Hematopoietic multipotent progenitor cell (in vitro differentiated cells): ENCODE results near the gene MCMBP. TPM values are rescaled to one million over a fixed set of nuclear protein-coding genes. Genes with fewer than 3 reads are reported as not detected.
"Not testable (repeated sequence)": the region's sequence is repeated elsewhere in the genome, so short reads cannot be mapped to it uniquely, and the experiment has no call there.

Source experiments
- DNase-seq, 3 donors: peaks; one replicate each; pipeline ENCODE4 v3.0.0-alpha.2; 2011 to 2015; ENCODE audit warnings: low read depth in 2 of 3, low spot score in 2 of 3
- total RNA-seq: library from RNA; depleted of rRNA; stranded (reverse); fragments of >200 nt; gene quantifications from one replicate; pipeline ENCODE4 v1.2.3, GENCODE V29; 2012

Gene MCMBP
- total RNA-seq, 1 donor: 28.5 TPM

DNA sequence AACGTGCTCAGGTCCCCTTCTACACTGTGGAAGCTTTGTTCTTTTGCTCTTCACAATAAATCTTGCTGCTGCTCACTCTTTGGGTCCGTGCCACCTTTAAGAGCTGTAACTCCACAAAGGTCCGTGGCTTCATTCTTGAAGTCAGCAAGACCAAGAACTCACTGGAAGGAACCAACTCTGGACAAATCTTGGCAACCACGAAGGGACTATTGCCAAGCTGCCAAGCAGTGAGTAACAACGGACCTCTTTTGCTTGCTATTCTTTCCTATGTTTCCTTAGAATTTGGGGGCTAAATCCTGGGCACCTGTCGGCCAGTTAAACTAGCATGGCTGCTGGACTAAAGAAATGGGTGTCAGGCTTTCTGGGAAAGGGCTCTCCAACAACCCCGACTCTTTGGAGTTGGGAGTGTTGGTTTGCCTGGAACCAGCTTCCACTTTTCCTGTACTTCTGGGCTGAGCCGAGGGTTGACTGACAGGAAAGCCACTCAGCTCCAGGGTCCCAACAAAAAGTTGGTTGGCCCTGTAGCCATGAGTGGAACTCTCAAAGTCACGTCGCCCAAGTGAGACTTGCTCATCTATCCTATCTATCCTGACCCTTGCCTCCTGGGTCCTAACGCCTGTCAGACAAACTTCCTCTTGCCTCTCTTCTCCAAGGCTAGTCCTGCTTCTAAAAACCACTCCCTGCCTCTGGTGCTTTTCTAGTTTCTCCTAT is 11.4 kb upstream of the MCMBP start:
- DNase-seq: not testable (repeated sequence)

DNA sequence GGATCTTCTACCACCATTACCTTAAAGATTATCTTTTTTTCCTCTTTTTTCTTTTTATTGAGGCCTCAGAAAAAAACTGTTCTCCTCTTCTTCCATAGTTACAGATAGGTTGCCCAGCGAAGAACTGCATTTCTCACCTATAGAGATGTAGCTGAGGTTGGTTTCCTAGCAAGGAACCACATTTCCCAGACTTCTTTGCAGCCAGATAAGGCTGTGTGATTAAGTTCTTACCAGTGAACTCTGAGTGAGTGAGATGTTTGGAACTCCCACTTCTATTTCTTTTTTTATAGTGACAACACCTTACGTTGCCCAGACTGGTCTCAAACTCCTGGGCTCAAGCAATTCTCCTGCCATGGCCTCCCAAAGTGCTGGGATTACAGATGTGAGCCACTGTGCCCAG is 5.9 kb upstream of the MCMBP start:
- no peak for DNase-seq

DNA sequence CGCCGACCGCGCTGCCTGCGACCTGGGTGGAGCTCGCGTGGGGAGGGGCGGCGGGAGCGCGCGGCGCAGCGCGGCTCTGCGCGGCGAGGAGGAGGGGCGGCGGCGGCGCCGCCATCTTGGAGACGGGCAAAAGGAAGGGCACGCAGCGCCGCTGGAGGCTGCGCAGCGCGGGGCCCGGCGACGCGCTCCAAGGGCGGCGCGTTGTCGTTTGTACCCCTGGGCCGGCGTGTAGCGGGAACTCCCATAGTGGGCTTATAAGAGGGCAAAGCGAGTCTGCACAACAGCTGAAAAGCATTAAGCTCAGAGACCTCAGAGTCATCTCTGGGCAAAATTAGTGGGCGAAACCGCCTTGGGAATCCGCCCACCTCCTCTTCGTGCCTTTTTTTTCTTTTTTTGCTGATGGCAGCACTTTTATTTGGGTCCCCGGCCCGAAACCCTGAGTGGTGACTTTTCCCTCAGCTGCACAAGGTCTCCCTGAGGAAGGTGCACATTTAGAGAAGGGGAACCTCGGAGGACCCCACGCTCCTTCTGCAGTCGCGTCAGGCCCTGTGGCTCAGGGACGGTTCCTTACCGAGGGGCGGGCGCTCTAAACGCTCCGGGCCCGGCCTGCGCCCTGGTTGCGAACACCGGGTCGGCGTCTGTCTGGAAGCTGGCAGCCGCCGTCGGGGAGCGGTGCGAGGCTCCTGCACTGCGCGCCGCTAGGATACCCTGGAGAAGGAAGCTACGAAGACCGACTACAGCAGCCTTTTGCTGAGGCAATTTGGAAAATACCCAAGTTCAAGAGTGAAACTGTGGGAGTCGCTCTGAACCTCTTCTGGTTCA is 428 bp upstream of the MCMBP start:
- peak; percentile 88 to 90 (median 90) for DNase-seq

- peak in 2 of 3 donors; percentile 18 to 43 for DNase-seq
Measured at GRCh38 chr10:119871881-119872609, 598 bp downstream of the MCMBP start.

GRCh38 chr10:119869398-119869797 is 3.2 kb downstream of the MCMBP start:
- DNase-seq: not testable (repeated sequence)

DNA sequence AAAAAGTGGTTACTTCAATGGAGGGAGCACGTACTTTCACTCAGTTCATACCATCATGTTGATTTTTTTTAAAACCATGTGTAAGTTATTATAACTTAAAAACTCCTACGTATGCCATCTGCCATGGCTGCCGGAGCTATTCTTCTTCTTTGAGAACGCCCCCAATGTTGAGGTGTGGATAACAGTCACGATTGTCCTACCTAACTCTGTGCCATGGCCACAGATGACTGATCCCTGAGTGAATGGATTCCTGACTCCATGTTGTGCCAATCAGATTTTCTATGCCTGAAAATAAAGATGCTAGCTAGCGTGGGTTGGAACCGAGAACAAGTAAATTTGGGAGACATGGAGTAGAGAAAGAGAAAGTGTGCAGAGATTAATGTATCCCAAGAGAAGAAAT is 5.3 kb downstream of the MCMBP start:
- DNase-seq: no peak

DNA sequence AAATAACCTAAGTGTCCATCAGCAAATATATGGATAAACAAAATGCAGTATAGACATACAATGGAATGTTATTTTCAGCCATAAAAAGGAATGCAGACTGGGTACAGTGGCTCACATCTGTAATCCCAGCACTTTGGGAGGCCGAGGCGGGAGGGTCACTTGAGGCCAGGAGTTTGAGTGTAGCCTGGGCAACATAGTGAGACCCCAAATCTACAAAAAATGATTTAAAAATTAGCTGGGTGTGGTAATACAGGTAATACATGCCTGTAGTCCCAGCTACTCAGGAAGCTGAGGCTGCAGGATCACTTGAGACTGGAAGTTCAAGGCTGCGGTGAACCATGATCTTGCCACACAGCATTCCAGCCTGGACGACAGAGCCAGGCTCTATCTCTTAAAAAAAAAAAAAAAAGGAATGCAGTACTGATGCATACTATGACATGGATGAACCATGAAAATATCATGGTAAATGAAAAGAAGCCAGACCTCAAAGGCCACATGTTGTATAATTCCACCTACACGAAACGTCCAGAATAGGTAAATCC is 6.9 kb downstream of the MCMBP start:
- no peak for DNase-seq

- peak in 1 of 3 donors; percentile 16 for DNase-seq
Measured at GRCh38 chr10:119863951-119864565, 8.6 kb downstream of the MCMBP start.

DNA sequence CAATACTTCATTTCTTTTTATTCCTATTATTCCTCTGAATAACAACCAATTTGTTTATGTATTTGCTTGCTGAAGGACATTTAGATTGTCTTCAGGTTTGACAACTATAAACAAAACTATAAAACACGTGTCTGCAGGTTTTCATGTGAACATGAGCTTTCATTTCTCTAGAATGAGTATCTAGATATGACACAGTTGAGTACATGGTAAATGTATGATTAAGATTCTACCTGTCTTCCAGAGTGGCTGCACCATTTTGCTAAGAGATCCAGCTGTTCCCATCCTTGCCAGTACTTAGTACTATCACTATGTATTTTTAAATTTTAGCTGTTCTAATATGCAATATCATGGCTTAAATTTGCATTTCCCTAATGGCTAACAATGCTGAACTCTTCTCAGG is 10.1 kb downstream of the MCMBP start:
- no peak for DNase-seq

DNA sequence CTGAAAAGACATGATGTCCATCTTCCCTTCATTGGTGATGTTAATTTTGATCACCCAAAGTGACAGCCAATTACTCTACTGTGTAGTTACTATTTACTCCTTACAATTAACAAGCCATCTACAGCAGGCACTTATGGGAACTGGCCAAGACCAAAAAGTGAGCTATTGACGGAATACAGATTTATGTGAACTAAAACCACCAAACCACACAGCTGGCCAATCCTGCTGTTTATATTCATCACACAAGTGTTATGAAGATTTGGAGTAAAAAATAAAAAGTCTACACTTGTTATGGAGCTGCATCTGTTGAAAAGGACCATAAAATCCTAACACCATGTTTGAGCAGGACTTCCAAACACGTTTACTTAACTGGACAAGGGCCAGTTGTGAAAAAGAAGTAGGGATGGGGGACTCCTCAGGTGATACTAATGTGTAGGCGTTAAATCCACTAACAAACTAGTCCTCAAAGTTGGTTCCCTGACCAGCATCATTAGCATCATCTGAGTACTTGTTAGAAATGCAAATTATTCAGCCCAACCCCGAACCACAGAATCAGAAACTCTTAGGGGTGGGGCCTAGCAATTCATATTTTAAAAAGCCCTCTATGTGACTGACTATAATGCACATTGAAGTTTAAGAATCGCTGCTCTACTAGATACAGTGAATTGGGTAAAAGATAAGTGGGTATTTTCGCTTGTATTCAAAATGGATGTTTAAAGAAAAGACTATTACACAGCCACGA is 11.6 kb downstream of the MCMBP start:
- no peak for DNase-seq

GRCh38 chr10:119859420-119860258 is 13.0 kb downstream of the MCMBP start:
- DNase-seq: peak in 2 of 3 donors; percentile 55 to 82

GRCh38 chr10:119858063-119858462 is 14.6 kb downstream of the MCMBP start:
- DNase-seq: no peak

DNA sequence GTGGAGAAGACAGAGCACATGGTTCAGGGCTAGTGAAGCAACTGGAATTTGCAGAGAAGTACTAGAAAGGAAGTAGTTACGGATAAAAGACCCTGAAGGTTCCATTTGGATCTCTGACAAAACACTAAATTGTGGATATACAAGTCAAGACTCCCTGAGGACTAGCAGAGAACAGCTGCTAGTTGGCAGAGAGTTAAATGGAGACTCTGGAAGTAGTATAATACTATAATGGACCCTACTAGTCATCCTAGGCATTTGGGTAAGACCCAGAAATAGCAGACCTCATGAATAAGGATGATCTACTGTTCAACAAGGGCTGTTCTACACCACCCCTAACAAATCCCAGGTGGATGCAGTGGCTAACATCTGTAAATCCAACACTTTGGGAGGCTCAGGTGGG is 19.1 kb downstream of the MCMBP start:
- DNase-seq: no peak

DNA sequence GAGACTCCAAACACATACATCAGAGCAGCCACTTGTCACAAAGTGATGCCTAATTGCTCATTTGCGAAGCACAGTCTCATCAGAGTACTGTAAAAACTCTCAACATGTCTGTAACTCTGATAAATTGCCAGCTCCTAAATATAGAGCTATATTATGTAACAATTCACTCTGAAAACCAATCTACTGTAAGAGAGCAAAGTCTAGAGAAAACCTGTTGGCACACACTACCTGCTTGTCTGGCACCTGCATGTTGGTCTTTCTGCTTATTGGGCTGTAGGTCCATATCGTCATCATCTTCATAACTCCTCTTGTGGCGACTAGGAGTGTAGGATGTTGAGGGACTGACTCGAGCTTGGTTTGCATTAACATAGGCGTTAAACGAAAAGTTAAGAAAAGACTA is 19.8 kb downstream of the MCMBP start:
- DNase-seq: no peak

GRCh38 chr10:119852277-119852676 is 20.4 kb downstream of the MCMBP start:
- DNase-seq: no peak

DNA sequence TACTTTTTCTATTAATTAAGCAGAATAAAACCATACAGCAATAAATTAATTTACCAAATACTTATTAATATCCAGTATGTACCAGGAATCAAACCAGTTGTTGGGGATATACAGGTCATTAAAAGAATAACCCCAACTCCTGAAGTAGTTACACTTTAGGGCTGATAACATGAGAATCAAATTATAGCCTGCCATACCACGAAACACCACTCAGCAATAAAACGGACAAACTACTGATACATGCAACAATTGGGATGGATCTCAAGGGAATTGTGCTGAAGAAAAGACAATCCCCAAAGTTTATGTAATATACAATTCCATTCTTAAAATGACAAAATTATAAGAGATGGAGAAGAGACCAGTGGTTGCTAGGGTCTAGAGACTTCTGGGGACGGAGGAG is 22.7 kb downstream of the MCMBP start:
- DNase-seq: no peak

- DNase-seq: no peak
Measured at GRCh38 chr10:119849031-119849789, 23.4 kb downstream of the MCMBP start.

DNA sequence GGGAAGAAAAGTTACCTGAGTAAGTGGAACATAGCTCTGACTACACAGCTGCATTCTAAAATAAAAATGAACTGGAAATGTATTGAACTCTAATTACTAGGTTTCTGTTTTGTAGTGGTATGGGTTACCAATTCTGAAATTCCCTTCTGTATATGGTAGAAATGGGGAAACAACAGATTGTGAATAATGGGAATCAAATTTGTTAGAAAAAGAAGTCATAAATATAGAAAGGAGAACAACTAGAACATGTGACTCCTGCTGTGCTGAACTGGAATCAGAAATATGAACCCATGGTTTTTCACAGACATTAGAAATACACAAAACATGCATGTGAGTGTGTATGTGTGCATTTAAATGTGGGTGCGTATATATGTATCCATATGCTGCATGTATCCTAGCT is 27.0 kb downstream of the MCMBP start:
- DNase-seq: no peak
